Muscle layer of duodenum (tissue), 2 donors: ENCODE measurements around the gene RERE.

Experiments used
- H3K27ac ChIP-seq: one replicate; pipeline ENCODE4 v1.7.0; 2013; ENCODE audit warnings: mild to moderate bottlenecking, low read length
- H3K27me3 ChIP-seq: one replicate; pipeline ENCODE4 v1.7.0; 2013; ENCODE audit warnings: low read depth, mild to moderate bottlenecking, control low read depth, low read length
- H3K36me3 ChIP-seq, 2 donors: one replicate each; pipeline ENCODE4 v1.7.0; 2013; ENCODE audit warnings: low read length in 2 of 2, control low read depth in 1 of 2, mild to moderate bottlenecking in 1 of 2; ENCODE audit not compliant: insufficient read depth in 2 of 2, control insufficient read depth in 1 of 2
- H3K4me1 ChIP-seq, 2 donors: one replicate each; pipeline ENCODE4 v1.7.0; 2013; ENCODE audit warnings: low read length in 2 of 2, mild to moderate bottlenecking in 2 of 2, control low read depth in 1 of 2, moderate library complexity in 1 of 2; ENCODE audit not compliant: insufficient read depth in 2 of 2, control insufficient read depth in 1 of 2
- H3K4me3 ChIP-seq, 2 donors: one replicate each; pipeline ENCODE4 v1.7.0; 2013; ENCODE audit warnings: low read length in 2 of 2, low read depth in 1 of 2, mild to moderate bottlenecking in 1 of 2
- H3K9me3 ChIP-seq, 2 donors: one replicate each; pipeline ENCODE4 v1.7.0; 2013; ENCODE audit warnings: low read length in 2 of 2, control low read depth in 1 of 2, mild to moderate bottlenecking in 1 of 2; ENCODE audit not compliant: control insufficient read depth in 1 of 2
- donor health status: healthy.

Gene RERE

GRCh38 chr1:8858112-8858668 is 40.8 kb upstream of the RERE start:
- H3K27ac ChIP-seq: no peak overlapping the region
- peaks cover 31 to 40% of the 10 kb centered on the region in 2 donors for H3K36me3 ChIP-seq
- H3K4me3 ChIP-seq: no peak overlapping the region
- H3K27me3 ChIP-seq: no peaks in the 10 kb centered on the region
- H3K9me3 ChIP-seq: no peaks in the 10 kb centered on the region
- H3K4me1 ChIP-seq: peaks cover 4 to 31% of the 10 kb centered on the region in 2 donors

- peaks cover 18 to 27% of the 10 kb centered on the region in 2 donors for H3K36me3 ChIP-seq
- no peaks in the 10 kb centered on the region for H3K27me3 ChIP-seq
- no peaks in the 10 kb centered on the region for H3K9me3 ChIP-seq
- no peak overlapping the region for H3K27ac ChIP-seq
- H3K4me1 ChIP-seq: peaks cover 4 to 31% of the 10 kb centered on the region in 2 donors
- H3K4me3 ChIP-seq: no peak overlapping the region
These were observed 39.4 kb upstream of the RERE start for GRCh38 chr1:8856689-8857412.

- Histone ChIP-seq H3K4me1 (peaks cover 4 to 26% of the 10 kb centered on the region in 2 donors), H3K36me3 (peaks cover 0 to 13% of the 10 kb centered on the region in 2 donors), H3K9me3 (no peaks in the 10 kb centered on the region), H3K4me3 (no peak overlapping the region), H3K27ac (no peak overlapping the region), H3K27me3 (no peaks in the 10 kb centered on the region)
These were observed 36.8 kb upstream of the RERE start for GRCh38 chr1:8854240-8854639.

- Histone ChIP-seq H3K27me3 (no peaks in the 10 kb centered on the region), H3K36me3 (no peaks in the 10 kb centered on the region), H3K4me1 (peaks cover 0 to 12% of the 10 kb centered on the region in 2 donors), H3K9me3 (no peaks in the 10 kb centered on the region), H3K27ac (no peak overlapping the region), H3K4me3 (no peak overlapping the region)
These were observed 33.6 kb upstream of the RERE start for GRCh38 chr1:8851060-8851459.

GRCh38 chr1:8848663-8849386 is 31.4 kb upstream of the RERE start:
- Histone ChIP-seq H3K4me3 (no peak overlapping the region), H3K36me3 (no peaks in the 10 kb centered on the region), H3K27ac (peak overlapping the region; percentile 51), H3K27me3 (no peaks in the 10 kb centered on the region), H3K9me3 (no peaks in the 10 kb centered on the region), H3K4me1 (peaks cover 0 to 12% of the 10 kb centered on the region in 2 donors)

GRCh38 chr1:8847990-8848389 is 30.6 kb upstream of the RERE start:
- H3K4me3 ChIP-seq: no peak overlapping the region
- H3K4me1 ChIP-seq: peaks cover 0 to 12% of the 10 kb centered on the region in 2 donors
- no peak overlapping the region for H3K27ac ChIP-seq
- no peaks in the 10 kb centered on the region for H3K36me3 ChIP-seq
- H3K9me3 ChIP-seq: no peaks in the 10 kb centered on the region
- H3K27me3 ChIP-seq: no peaks in the 10 kb centered on the region

GRCh38 chr1:8846263-8846662 is 28.8 kb upstream of the RERE start:
- peaks cover 0 to 12% of the 10 kb centered on the region in 2 donors for H3K4me1 ChIP-seq
- no peaks in the 10 kb centered on the region for H3K36me3 ChIP-seq
- no peak overlapping the region for H3K4me3 ChIP-seq
- H3K9me3 ChIP-seq: no peaks in the 10 kb centered on the region
- H3K27ac ChIP-seq: no peak overlapping the region
- H3K27me3 ChIP-seq: no peaks in the 10 kb centered on the region

GRCh38 chr1:8845104-8846097 is 28.0 kb upstream of the RERE start:
- H3K4me3 ChIP-seq: no peak overlapping the region
- H3K36me3 ChIP-seq: no peaks in the 10 kb centered on the region
- H3K27me3 ChIP-seq: no peaks in the 10 kb centered on the region
- no peak overlapping the region for H3K27ac ChIP-seq
- peaks cover 0 to 12% of the 10 kb centered on the region in 2 donors for H3K4me1 ChIP-seq
- no peaks in the 10 kb centered on the region for H3K9me3 ChIP-seq

- Histone ChIP-seq H3K27me3 (no peaks in the 10 kb centered on the region), H3K4me1 (peaks cover 0 to 12% of the 10 kb centered on the region in 2 donors), H3K27ac (no peak overlapping the region)
These were observed 27.1 kb upstream of the RERE start for GRCh38 chr1:8844501-8845006.

GRCh38 chr1:8841395-8841794 is 24.0 kb upstream of the RERE start:
- no peak overlapping the region for H3K4me3 ChIP-seq
- H3K9me3 ChIP-seq: no peaks in the 10 kb centered on the region
- H3K4me1 ChIP-seq: no peaks in the 10 kb centered on the region
- H3K27ac ChIP-seq: no peak overlapping the region
- H3K36me3 ChIP-seq: no peaks in the 10 kb centered on the region
- H3K27me3 ChIP-seq: no peaks in the 10 kb centered on the region

More at GRCh38 chr1:8844501-8845006, 27.1 kb upstream of the RERE start:
- Histone ChIP-seq H3K4me3 (no peak overlapping the region), H3K9me3 (no peaks in the 10 kb centered on the region), H3K36me3 (no peaks in the 10 kb centered on the region)
